ENCODE data around the gene REXO1. TPM values are rescaled to one million over a fixed set of nuclear protein-coding genes. Genes with fewer than 3 reads are reported as not detected.
A peak's percentile ranks its signal among the peaks of the same experiment; 100 is the strongest.

Gene REXO1
- total RNA-seq, 2 donors from 2014 or later: 42.0 to 51.7 TPM

- intact Hi-C loops (cut with DNase I): no loop called here
- no peaks in the 10 kb centered on the region for H3K36me3 ChIP-seq
- H3K9ac ChIP-seq (ENCODE audit: low read depth in 2 of 2, low read length in 2 of 2): peak overlapping the region; percentile 5 to 41
- no peaks in the 10 kb centered on the region for H3K9me3 ChIP-seq
- no peak for DNase-seq
- no peaks in the 10 kb centered on the region for H3K27me3 ChIP-seq
- H3K4me3 ChIP-seq: no peak overlapping the region
- no peak for TF ChIP-seq CTCF (IDR thresholded peaks at IDR 0.05)
- H3K27ac ChIP-seq: peak overlapping the region; percentile 52
- H3K4me1 ChIP-seq: peaks cover 34% of the 10 kb centered on the region
Measured at GRCh38 chr19:1854039-1854541, 5.8 kb upstream of the REXO1 start.

- no peaks in the 10 kb centered on the region for H3K27me3 ChIP-seq
- DNase-seq: peak; percentile 92
- H3K36me3 ChIP-seq: no peaks in the 10 kb centered on the region
- H3K4me1 ChIP-seq: peaks cover 28% of the 10 kb centered on the region
- peak overlapping the region; percentile 52 for H3K27ac ChIP-seq
- intact Hi-C loops (cut with DNase I): no loop called here
- peak; percentile 95 for TF ChIP-seq CTCF (IDR thresholded peaks at IDR 0.05)
- H3K4me3 ChIP-seq: no peak overlapping the region
- H3K9ac ChIP-seq (ENCODE audit: low read depth in 2 of 2, low read length in 2 of 2): peak overlapping the region; percentile 41 to 66
- H3K9me3 ChIP-seq: no peaks in the 10 kb centered on the region
Measured at GRCh38 chr19:1853295-1854038, 5.2 kb upstream of the REXO1 start.

- H3K27ac ChIP-seq: no peak overlapping the region
- no peak overlapping the region for H3K4me3 ChIP-seq
- DNase-seq: no peak
- no peak for TF ChIP-seq CTCF (IDR thresholded peaks at IDR 0.05)
- no peaks in the 10 kb centered on the region for H3K36me3 ChIP-seq
- intact Hi-C loops (cut with DNase I): no loop called here
- H3K27me3 ChIP-seq: no peaks in the 10 kb centered on the region
- no peaks in the 10 kb centered on the region for H3K9me3 ChIP-seq
- H3K4me1 ChIP-seq: peaks cover 20% of the 10 kb centered on the region
- H3K9ac ChIP-seq (ENCODE audit: low read depth in 2 of 2, low read length in 2 of 2): peak overlapping the region in 1 of 2 donors; percentile 66
Measured at GRCh38 chr19:1852581-1853128, 4.4 kb upstream of the REXO1 start.

DNA sequence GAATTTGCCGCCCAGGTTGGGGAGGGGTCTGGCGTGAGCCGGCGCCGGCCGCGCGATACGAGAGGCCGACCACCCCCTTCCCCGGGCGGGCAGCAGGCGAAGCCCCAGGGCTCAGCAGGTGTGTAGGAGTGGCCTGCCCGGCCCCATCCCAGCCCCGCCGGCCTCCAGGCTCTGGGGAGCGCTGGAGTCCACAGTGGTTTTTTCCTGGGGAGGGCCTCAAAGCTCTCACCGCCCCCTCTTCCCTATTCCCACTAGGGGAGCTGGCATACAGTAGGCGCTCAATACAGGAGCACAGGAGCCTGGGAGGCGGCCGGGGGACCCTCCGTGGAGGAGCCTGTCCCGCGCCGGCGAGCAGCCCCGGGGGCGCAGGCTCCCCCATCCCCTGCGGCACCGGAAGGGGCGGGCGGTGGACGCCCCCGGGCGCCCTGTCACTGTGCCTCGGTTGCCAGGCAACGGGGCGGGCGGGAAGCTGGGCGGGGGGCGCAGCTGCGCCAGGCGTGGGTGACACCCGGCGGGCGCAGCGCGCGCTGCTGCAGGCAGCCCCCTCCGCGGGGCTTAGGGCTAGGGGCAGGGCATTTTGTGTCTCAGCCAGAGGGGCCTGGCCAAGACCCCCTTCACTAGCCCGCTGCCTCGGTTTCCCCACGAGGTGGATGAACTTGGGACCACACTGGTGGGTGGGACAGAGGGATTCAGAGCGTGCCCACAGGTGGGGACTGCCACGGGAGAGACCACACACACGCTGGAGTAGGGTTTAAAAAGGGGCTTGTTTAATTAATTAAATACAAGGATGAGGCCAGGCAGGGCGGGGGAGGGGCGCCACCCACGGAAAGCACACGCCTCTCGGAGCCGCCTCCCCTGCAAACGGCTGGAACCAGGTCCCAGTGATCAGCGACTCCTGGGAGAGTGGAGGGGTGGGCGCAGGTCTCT is 3.6 kb upstream of the REXO1 start:
- no peak for TF ChIP-seq CTCF (IDR thresholded peaks at IDR 0.05)
- Histone ChIP-seq H3K36me3 (no peaks in the 10 kb centered on the region), H3K27ac (no peak overlapping the region), H3K4me1 (peaks cover 22% of the 10 kb centered on the region), H3K4me3 (no peak overlapping the region), H3K9me3 (no peaks in the 10 kb centered on the region), H3K27me3 (no peaks in the 10 kb centered on the region), H3K9ac (ENCODE audit: low read depth in 2 of 2, low read length in 2 of 2) (no peak overlapping the region)
- intact Hi-C loops (cut with DNase I): no loop called here
- DNase-seq: no peak
